SK-N-SH (cell line): ENCODE results near the gene DCAF17. TPM values are rescaled to one million over a fixed set of nuclear protein-coding genes. Genes with fewer than 3 reads are reported as not detected.

Source experiments
- CTCF ChIA-PET: fragments of 300-600, 350-600 bp; formaldehyde crosslinking; extraction: SDS; loops from one replicate; lab custom pipeline; 2021; lab: Yijun Ruan, JAX
- POLR2A ChIA-PET: fragments of 350-600 bp; sonication (Branson Sonifier 250); formaldehyde crosslinking; extraction: SDS; loops from one replicate; lab custom pipeline; 2020; ENCODE audit warnings: antibody characterized with exemption, inconsistent platforms; lab: Yijun Ruan, JAX
- DNase-seq: peaks from one replicate; pipeline ENCODE4 v3.0.0; 2012
- H2AFZ ChIP-seq: fragments of 200-600 bp; sonication (generic); 2 replicates; pipeline ENCODE4 v1.8.1; 2016; ENCODE audit warnings: antibody characterized with exemption, mild to moderate bottlenecking, low read depth
- H3F3A ChIP-seq: fragments of 200-600 bp; sonication (generic); replicated peaks from 2 replicates; pipeline ENCODE3; 2016; ENCODE audit warnings: antibody characterized with exemption, mild to moderate bottlenecking; ENCODE audit not compliant: insufficient read depth
- H3K27ac ChIP-seq, 2 experiments: fragments of 200-500 bp in 1 of 2; fragments of 200-600 bp in 1 of 2; sonication (Bioruptor generic) in 1 of 2; sonication (generic), shearing (Covaris generic) in 1 of 2; 2 replicates each; pipeline versions ENCODE4 v1.5.1 to v1.6.1; 2014 to 2016; ENCODE audit warnings: low read depth in 2 of 2, inconsistent platforms in 1 of 2, low read length in 1 of 2, mild to moderate bottlenecking in 1 of 2, mixed read lengths in 1 of 2
- H3K27me3 ChIP-seq: fragments of 200-600 bp; sonication (generic), shearing (Covaris generic); 2 replicates; pipeline ENCODE4 v1.6.1; 2016; ENCODE audit warnings: mixed run types; ENCODE audit not compliant: insufficient read depth
- H3K36me3 ChIP-seq, 2 experiments: fragments of 200-500 bp in 1 of 2; fragments of 200-600 bp in 1 of 2; sonication (Bioruptor generic) in 1 of 2; sonication (generic) in 1 of 2; replicated peaks in 1 of 2; 2 replicates each; pipeline versions ENCODE3 to v1.5.1; 2014 to 2016; ENCODE audit warnings: low read length in 1 of 2, mild to moderate bottlenecking in 1 of 2; ENCODE audit not compliant: insufficient read depth in 2 of 2, control insufficient read depth in 1 of 2
- H3K4me1 ChIP-seq, 2 experiments: fragments of 200-500 bp in 1 of 2; fragments of 200-600 bp in 1 of 2; sonication (Bioruptor generic) in 1 of 2; sonication (generic), shearing (Covaris generic) in 1 of 2; 2 replicates each; pipeline versions ENCODE4 v1.5.1 to v1.6.1; 2014 to 2016; ENCODE audit warnings: low read depth in 1 of 2, low read length in 1 of 2, mixed run types in 1 of 2; ENCODE audit not compliant: insufficient read depth in 2 of 2, control insufficient read depth in 1 of 2
- H3K4me2 ChIP-seq: fragments of 200-600 bp; sonication (generic), shearing (Covaris generic); 2 replicates; pipeline ENCODE4 v1.6.1; 2017; ENCODE audit warnings: mixed run types
- H3K4me3 ChIP-seq, 2 experiments: fragments of 200-500 bp in 1 of 2; fragments of 200-600 bp in 1 of 2; sonication (Bioruptor generic) in 1 of 2; sonication (generic), shearing (Covaris generic) in 1 of 2; 2 replicates each; pipeline versions ENCODE4 v1.5.1 to v1.8.1; 2014 to 2016; ENCODE audit warnings: low read depth in 2 of 2, inconsistent platforms in 1 of 2, low read length in 1 of 2, mild to moderate bottlenecking in 1 of 2, mixed read lengths in 1 of 2, moderate library complexity in 1 of 2
- H3K79me2 ChIP-seq: fragments of 200-600 bp; sonication (generic); 2 replicates; pipeline ENCODE4 v1.8.1; 2017; ENCODE audit warnings: mild to moderate bottlenecking; ENCODE audit not compliant: insufficient read depth
- H3K9ac ChIP-seq: fragments of 200-600 bp; sonication (generic); 2 replicates; pipeline ENCODE4 v1.6.1; 2017; ENCODE audit warnings: mixed run types
- H3K9me2 ChIP-seq: fragments of 200-600 bp; sonication (generic); 2 replicates; pipeline ENCODE4 v1.6.1; 2017; ENCODE audit warnings: mixed run types
- H3K9me3 ChIP-seq: fragments of 200-600 bp; sonication (generic); 2 replicates; pipeline ENCODE4 v1.6.1; 2017; ENCODE audit warnings: mixed run types, mild to moderate bottlenecking, moderate library complexity
- H4K20me1 ChIP-seq: fragments of 200-600 bp; sonication (generic); 2 replicates; pipeline ENCODE4 v1.6.1; 2017; ENCODE audit warnings: mild to moderate bottlenecking, mixed run types; ENCODE audit not compliant: insufficient read depth
- CHD2 ChIP-seq: fragments of 150-350 bp; IDR thresholded peaks from 2 replicates; pipeline ENCODE4 v1.6.1; 2018; ENCODE audit warnings: low read length; ENCODE audit not compliant: partially characterized antibody
- EP300 ChIP-seq, 2 experiments: IDR thresholded peaks; 2 replicates each; pipeline versions ENCODE4 v1.4.0 to v1.6.1; 2012; ENCODE audit warnings: borderline replicate concordance in 1 of 2, low read depth in 1 of 2, low read length in 1 of 2
- EZH2phosphoT487 ChIP-seq: fragments of 200-600 bp; sonication (generic); IDR thresholded peaks from 2 replicates; pipeline ENCODE4 v1.6.1; 2017; ENCODE audit warnings: low read depth, mixed run types, mild to moderate bottlenecking, antibody characterized with exemption, moderate library complexity, borderline replicate concordance
- FOSL2 ChIP-seq: IDR thresholded peaks from 2 replicates; pipeline ENCODE4 v1.4.0; 2012; ENCODE audit warnings: low read depth, mild to moderate bottlenecking, moderate library complexity, borderline replicate concordance
- FOXJ3 ChIP-seq: sonication (generic); formaldehyde crosslinking; IDR thresholded peaks from 2 replicates; pipeline ENCODE4 v1.5.1; 2020; ENCODE audit warnings: mild to moderate bottlenecking, missing genetic modification reagents
- FOXM1 ChIP-seq: IDR thresholded peaks from 2 replicates; pipeline ENCODE4 v1.4.0; 2012; ENCODE audit warnings: low read depth, mild to moderate bottlenecking
- GABPA ChIP-seq: IDR thresholded peaks from 2 replicates; pipeline ENCODE4 v1.4.0; 2012; ENCODE audit warnings: low read depth, mild to moderate bottlenecking
- GATA2 ChIP-seq: sonication (generic); formaldehyde crosslinking; IDR thresholded peaks from 2 replicates; pipeline ENCODE4 v1.5.0; 2020; ENCODE audit warnings: mild to moderate bottlenecking, missing genetic modification reagents
- IRF3 ChIP-seq: fragments of 150-350 bp; IDR thresholded peaks from 2 replicates; pipeline ENCODE4 v1.6.1; 2016; ENCODE audit warnings: mild to moderate bottlenecking, low read depth, low read length
- MAX ChIP-seq: IDR thresholded peaks from 2 replicates; pipeline ENCODE4 v1.4.0; 2012; ENCODE audit warnings: low read depth
- MEF2A ChIP-seq: IDR thresholded peaks from 2 replicates; pipeline ENCODE4 v1.4.0; 2012; ENCODE audit warnings: low read depth, borderline replicate concordance
- MXI1 ChIP-seq: IDR thresholded peaks from 2 replicates; pipeline ENCODE4 v1.6.1; 2012; ENCODE audit warnings: mild to moderate bottlenecking, low read depth, low read length, improper control_type of control experiment
- NFIC ChIP-seq: IDR thresholded peaks from 2 replicates; pipeline ENCODE4 v1.4.0; 2012; ENCODE audit warnings: borderline replicate concordance
- NRF1 ChIP-seq: IDR thresholded peaks from 2 replicates; pipeline ENCODE4 v1.6.1; 2012; ENCODE audit warnings: low read depth, mild to moderate bottlenecking, low read length
- PBX3 ChIP-seq: IDR thresholded peaks from 2 replicates; pipeline ENCODE4; 2012
- RCOR1 ChIP-seq: fragments of 150-350 bp; IDR thresholded peaks from 2 replicates; pipeline ENCODE4 v1.6.1; 2017; ENCODE audit warnings: antibody characterized with exemption, low read length
- RFX5 ChIP-seq: IDR thresholded peaks from 2 replicates; pipeline ENCODE4 v1.6.1; 2012; ENCODE audit warnings: mild to moderate bottlenecking, improper control_type of control experiment, low read length
- TAF1 ChIP-seq: IDR thresholded peaks from 2 replicates; pipeline ENCODE4 v1.6.1; 2012; ENCODE audit warnings: low read depth, mild to moderate bottlenecking, low read length, moderate library complexity, borderline replicate concordance
- TCF12 ChIP-seq: IDR thresholded peaks from 2 replicates; pipeline ENCODE4 v1.4.0; 2012
- TEAD4 ChIP-seq: IDR thresholded peaks from 2 replicates; pipeline ENCODE4 v1.4.0; 2012; ENCODE audit warnings: mild to moderate bottlenecking, borderline replicate concordance; ENCODE audit not compliant: insufficient read depth
- USF1 ChIP-seq: IDR thresholded peaks from 2 replicates; pipeline ENCODE4 v1.4.0; 2012; ENCODE audit warnings: low read depth, borderline replicate concordance
- ZBTB33 ChIP-seq: IDR thresholded peaks from 2 replicates; pipeline ENCODE4 v1.4.0; 2012; ENCODE audit warnings: low read depth, borderline replicate concordance
- WGBS: methylation state at CpG from one replicate; pipeline ENCODE4 v1.1.6; 2017; ENCODE audit warnings: low lambda C conversion rate; 5-methylcytosine and 5-hydroxymethylcytosine counted together
- polyA plus RNA-seq, 3 experiments: library from polyadenylated mRNA; depleted of rRNA; stranded (reverse); fragments of >200 nt; gene quantifications; 2 replicates each; pipeline ENCODE4 v1.2.3, GENCODE V29; 2012

The DCAF17 gene
- polyA plus RNA-seq, 1 of the 3 experiments (the other 2 are of a cell fraction), result 4.9 TPM

- Histone ChIP-seq H3K4me1 (peaks cover 0 to 9% of the 10 kb centered on the region in 2 experiments; a peak in 1 of 4 replicates), H2AFZ (no peak overlapping the region), H3K9ac (no peak overlapping the region), H3K36me3 (peaks cover 0 to 2% of the 10 kb centered on the region in 2 experiments), H3K4me3 (no peak overlapping the region), H3K79me2 (peaks cover 14% of the 10 kb centered on the region; the same call in 1 of the 2 replicates), H4K20me1 (no peaks in the 10 kb centered on the region), H3F3A (peaks cover 13% of the 10 kb centered on the region), H3K27ac (peak overlapping the region in 1 of 2 experiments; percentile 67; a peak in 2 of 4 replicates), H3K27me3 (no peaks in the 10 kb centered on the region), H3K9me2 (no peaks in the 10 kb centered on the region), H3K4me2 (no peak overlapping the region), H3K9me3 (peaks cover 5% of the 10 kb centered on the region; the same call in 1 of the 2 replicates)
- POLR2A ChIA-PET, result no interaction called here
- 80% methylated on average over 4 of the region's 4 CpGs for WGBS
- CTCF ChIA-PET, result no interaction called here
- no peak for DNase-seq
- no peak for TF ChIP-seq IRF3
- TF ChIP-seq PBX3, result peak; percentile 69
- no peak for TF ChIP-seq GABPA
- peak; percentile 18; the same call in 1 of the 2 replicates for TF ChIP-seq FOSL2
- no peak for TF ChIP-seq RFX5
- no peak for TF ChIP-seq TAF1
- no peak for TF ChIP-seq GATA2
- TF ChIP-seq RCOR1, result no peak
- no peak for TF ChIP-seq MEF2A
- TF ChIP-seq EZH2phosphoT487, result no peak
- TF ChIP-seq NFIC, result peak; percentile 24; the same call in 1 of the 2 replicates
- TF ChIP-seq EP300 (IDR thresholded peaks at IDR 0.05; ENCODE audit: borderline replicate concordance in 1 of 2, low read depth in 1 of 2, low read length in 1 of 2), result no peak
- no peak for TF ChIP-seq MAX
- TF ChIP-seq CHD2, result no peak
- no peak for TF ChIP-seq MXI1
- no peak for TF ChIP-seq TEAD4
- no peak for TF ChIP-seq NRF1
- TF ChIP-seq USF1, result no peak
- no peak for TF ChIP-seq ZBTB33
- no peak for TF ChIP-seq FOXM1
- TF ChIP-seq FOXJ3, result no peak
- peak; percentile 41 for TF ChIP-seq TCF12
Measured at GRCh38 chr2:171402906-171403580, 31.0 kb upstream of the DCAF17 start.
